Middle frontal gyrus (tissue), 1 donor: Measurements from ENCODE around the gene SLC35F3.
"Not testable (repeated sequence)": the region's sequence is repeated elsewhere in the genome, so short reads cannot be mapped to it uniquely, and the experiment has no call there.

Experiments used
- DNase-seq: peaks from one replicate; pipeline ENCODE4 v3.0.0-alpha.2; 2015; ENCODE audit warnings: low spot score; ENCODE audit errors: extremely low spot score

SLC35F3 gene

GRCh38 chr1:234246638-234247116, 342.2 kb downstream of the SLC35F3 start:
- DNase-seq: no peak

DNA sequence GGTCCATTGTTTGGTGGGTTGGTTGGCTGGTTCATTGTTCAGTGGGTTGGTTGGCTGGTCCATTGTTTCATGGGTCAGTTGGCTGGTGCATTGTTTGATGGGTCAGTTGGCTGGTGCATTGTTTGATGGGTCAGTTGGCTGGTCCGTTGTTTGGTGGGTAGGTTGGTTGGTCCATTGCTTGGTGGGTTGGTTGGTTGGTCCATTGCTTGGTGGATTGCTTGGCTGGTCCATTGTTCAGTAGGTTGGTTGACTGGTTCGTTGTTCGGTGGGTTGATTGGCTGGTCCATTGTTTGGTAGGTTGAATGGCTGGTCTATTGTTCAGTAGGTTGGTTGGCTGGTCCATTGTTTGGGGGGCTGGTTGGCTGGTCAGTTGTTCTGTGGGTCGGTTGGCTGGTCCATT, 343.3 kb downstream of the SLC35F3 start:
- not testable (repeated sequence) for DNase-seq

GRCh38 chr1:234250747-234251146, 346.3 kb downstream of the SLC35F3 start:
- no peak for DNase-seq

DNA sequence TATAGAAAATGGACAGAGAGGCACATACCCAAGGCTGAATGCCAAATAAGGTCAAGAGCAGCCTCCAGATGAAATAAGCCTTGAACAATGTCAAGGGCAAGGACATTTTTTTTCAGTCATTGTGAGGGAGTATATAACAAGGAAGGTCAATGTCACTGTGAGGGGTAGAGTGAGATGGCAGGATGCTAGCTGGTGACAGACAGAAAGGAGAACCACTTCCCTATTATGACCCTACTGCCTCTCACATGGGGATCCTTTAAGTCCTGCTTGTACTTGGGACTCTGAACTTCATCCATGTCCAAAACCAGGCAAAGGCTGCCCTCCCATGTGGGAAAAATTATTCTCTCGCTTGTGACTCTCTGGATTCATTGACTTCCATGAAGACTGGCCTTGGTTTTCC, 349.3 kb downstream of the SLC35F3 start:
- no peak for DNase-seq

- DNase-seq: no peak
Observed at GRCh38 chr1:234256359-234256758, 351.9 kb downstream of the SLC35F3 start.

DNA sequence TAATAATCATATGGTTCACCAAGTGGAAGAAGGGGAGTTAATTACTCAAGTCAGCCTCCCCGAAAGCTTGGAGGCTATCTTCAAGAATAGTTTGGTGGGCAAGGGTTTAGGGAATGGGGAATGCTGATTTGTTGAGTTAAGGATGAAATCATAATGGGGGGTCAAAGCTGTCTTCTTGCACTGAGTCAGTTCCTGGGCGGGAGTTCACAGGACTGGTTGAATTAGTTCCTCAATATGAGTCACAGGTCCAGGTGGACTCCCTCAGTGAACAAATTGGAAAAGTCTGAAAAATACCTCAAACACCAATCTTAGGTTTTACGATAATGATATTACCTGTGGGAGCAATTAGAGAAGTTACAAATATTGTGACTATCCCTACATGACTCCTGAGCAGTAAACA, 353.6 kb downstream of the SLC35F3 start:
- no peak for DNase-seq

DNA sequence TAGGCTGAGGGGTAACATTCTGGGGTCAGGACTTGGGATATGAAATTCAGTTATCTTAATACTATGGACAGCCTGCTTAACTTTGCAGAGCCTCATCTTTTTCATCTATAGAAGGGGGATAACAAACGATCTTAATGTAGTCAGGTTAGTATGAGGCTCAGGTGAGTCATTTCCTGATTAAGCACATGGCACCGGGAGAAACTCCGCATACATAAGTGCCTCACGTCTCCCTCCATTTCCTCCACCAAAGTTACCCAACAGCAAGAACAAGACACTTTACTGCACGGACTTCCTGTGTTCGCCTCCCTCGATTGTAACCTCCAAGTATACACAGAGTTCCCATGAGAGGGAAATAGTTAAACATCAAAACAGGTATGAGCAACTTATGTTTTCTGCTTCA, 356.1 kb downstream of the SLC35F3 start:
- no peak for DNase-seq

DNA sequence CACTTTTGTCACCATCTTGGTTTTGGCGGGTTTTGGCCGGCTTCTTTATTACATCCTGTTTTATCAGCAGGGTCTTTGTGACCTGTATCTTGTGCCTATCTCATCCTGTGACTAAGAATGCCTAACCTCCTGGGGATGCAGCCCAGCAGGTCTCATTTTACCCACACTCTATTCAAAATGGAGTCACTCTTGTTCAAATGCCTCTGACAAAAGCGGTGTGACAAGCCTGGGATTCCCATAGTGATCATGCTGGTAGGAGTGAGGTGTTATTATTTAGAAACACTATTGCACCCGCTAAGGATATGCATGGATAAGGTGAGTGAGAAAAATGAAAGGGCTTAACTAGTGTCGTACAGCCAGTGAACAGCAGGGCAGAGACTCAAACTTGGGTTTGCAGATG, 357.1 kb downstream of the SLC35F3 start:
- DNase-seq: no peak

- no peak for DNase-seq
Observed at GRCh38 chr1:234262007-234262753, 357.7 kb downstream of the SLC35F3 start.

- no peak for DNase-seq
Observed at GRCh38 chr1:234262754-234263105, 358.3 kb downstream of the SLC35F3 start.

GRCh38 chr1:234264832-234265231, 360.4 kb downstream of the SLC35F3 start:
- no peak for DNase-seq

DNA sequence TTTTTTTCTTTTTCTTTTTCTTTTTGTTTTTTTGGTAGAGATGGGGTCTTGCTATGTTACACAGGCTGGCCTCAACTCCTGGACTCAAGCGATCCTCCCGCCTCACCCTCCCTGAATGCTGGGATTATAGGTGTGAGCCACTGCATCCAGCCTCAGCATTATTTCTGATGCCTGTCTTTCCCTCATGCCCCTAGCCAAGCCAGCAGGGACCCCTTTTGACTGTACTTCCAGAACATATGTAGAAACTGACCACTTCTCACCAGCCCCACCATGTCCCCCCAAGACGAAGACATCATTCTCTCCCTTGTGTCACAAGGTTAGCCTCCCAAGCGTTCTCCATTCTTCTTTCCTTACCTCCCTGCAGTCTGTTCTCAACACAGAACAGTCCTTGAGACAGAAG, 360.8 kb downstream of the SLC35F3 start:
- no peak for DNase-seq

DNA sequence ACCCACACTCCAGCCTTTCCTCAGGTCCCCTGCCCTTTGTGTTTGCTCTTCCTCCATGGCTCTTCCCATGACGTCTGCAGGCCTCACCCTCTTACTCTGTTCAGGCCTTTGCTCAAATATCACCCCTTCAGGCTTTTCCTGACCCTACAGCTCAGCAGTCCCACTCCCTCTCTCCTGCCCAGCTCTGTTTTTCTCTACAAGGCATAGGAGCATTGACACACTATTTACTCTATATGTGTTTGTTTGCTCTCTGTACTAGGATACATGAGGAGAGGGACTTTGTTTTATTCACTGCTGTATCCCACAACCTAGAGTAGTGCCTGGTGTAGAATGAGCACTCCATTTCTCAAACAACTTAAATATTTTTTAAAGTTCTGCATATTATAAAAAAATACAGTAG, 361.4 kb downstream of the SLC35F3 start:
- DNase-seq: no peak

DNA sequence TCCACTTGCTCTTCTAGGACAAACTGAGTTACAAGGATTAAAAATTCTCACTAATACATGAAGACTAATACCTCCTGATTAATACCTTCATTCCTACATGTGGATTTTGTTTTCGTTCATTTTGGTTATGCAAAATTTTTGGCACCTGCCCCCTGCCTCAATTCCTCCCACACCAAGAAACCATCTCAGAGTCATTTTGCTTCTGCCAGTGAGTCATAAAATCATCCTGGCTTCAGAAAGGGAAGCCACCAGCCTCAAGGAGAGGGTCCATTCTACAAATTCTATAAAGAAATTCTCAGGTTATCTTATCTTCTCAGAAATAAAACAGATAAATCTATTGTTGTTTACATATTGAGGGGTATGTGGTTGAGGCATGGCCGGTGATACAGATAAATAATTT, 365.6 kb downstream of the SLC35F3 start:
- DNase-seq: no peak

DNA sequence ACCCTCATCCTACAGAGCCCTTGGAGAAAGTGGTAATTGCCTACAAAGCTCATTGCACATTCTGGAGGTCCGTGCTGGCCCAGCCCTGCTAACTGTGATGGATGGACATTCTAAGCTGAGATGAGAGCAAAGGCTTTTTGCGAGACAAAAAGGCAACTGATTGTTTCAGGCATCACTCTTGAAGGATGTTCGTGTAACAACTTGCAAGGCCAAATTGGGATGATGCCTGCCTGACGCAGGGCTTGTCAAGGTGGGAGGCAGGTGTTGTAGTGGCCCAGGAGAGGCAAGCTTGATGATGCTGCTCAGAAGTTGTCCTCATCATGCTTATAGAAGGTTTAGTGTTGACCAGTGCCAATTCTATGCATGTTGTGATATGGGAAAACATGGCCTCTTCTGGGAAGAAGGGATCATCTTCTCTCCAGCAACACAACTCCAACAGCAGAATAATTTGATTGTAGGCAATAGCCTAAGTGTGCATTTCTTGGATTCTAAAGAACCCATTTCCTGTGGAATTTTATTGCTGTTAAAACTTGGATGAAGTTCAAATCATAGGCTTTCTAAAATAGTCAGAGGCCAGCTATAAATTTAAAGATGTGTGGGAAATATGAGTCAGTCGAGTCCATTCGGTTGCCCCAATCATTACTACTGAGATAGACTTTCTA, 366.2 kb downstream of the SLC35F3 start:
- DNase-seq: no peak

DNA sequence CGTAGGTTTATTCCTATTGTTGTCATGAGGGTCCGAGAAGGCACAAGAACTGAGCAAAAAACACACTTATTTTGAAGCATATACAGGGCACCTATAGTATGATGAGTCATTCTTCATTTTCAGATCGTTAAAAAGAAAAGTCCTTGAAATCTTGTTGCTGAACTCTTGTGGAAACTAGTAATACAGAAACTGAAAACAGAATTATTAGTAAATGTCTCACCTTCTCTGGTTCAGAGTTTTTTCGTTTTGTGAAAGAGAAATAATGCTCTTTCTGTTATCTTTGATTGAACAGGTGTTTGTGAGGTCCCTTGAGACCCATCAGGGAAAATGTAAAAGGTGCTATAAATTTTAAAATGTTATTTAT, 366.7 kb downstream of the SLC35F3 start:
- no peak for DNase-seq

- no peak for DNase-seq
Observed at GRCh38 chr1:234272656-234273312, 368.3 kb downstream of the SLC35F3 start.

DNA sequence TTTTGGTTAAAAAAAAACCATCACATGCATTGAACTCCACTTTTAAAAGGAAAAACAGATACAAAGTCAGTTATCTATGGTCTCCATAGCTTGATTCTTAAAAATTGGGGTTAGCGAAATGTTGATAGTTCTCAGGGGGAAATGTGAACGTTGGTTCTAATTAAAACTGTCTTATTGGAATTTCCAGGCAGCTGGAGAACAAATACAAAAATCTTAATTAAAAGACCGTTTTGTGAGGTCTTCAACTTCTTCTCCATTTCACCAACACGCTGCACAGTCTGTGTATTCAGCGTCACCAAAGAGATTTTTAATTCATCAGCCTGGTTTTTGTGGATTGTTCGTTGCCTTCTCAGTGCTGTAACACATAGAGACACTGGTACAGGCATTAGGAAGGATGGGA, 369.5 kb downstream of the SLC35F3 start:
- DNase-seq: no peak

DNA sequence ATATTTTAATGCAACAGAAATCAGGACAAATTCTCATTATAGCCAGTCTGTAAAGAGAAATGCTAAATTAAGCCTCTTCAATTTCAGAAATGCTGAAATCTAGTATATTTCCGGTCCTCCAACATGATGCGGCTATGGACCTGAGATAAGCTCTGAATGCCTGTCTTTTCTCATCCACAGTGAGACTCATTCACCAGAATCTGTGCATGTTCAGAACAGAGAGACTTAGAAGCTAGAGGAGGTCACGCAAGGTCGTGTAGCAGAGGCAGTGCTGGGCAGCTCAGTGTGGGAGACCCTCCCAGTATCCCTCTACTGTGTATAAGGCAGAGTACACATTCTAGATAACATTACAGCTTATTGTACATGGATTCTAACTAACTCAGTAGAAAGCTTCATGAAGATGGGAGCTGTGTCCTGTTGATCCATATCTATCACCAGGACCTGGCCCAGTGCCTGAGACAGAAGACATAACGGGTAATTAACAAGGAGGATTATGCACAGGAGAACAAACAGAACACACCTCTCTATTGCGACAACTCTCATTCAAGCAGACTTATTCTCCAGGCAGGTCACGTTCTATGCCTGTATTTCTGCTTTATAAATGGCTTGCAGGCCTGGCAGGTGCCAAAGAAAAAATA, 371.8 kb downstream of the SLC35F3 start:
- DNase-seq: no peak

DNA sequence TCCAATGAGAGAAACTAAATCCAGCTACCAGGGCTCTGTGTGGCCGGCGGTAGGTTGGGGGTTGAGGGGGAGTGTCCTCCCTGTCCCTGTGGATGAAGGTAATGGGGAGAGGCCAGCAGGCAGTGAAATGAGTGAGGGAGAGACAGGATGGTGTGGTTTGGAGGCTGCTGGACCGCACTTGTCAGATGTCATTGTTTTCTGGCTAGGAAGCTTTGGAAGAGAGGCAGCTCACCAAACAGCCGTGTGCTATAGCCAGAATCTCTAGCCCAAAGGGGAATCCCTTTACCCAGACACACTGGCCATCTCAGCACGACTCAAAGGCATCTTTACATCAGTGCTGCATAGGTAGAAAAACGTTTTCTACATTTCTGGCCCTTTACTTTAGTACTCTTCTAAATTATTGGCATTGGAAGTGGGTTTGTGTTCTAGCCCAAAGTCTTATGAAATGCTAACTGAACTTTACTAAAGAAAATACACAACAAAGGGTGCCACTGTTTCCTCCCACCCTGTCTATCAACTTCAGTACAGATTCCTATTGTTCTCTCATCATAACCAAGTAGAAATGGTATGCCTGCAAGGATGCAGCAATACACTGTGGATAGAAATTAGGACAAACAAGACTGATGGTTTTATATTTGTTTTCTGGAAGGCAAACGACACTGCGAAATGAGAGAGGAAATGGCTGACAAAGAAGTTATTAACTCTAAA, 372.8 kb downstream of the SLC35F3 start:
- DNase-seq: no peak

DNA sequence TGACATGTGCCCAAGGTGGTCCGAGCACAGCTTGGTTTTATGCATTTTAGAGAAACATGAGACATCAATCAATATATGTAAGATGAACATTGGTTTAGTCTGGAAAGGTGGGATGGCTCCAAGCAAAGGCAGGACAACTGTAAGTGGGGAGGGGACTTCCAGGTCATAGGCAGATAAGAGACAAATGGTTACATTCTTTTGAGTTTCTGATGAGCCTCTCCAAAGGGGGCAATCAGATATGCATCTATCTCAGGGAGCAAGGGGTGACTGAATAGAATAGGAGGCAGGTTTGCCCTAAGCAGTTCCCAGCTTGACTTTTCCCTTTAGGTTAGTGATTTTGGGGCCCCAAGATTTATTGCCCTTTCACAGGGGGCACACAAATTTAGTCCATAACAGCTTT, 374.5 kb downstream of the SLC35F3 start:
- no peak for DNase-seq

DNA sequence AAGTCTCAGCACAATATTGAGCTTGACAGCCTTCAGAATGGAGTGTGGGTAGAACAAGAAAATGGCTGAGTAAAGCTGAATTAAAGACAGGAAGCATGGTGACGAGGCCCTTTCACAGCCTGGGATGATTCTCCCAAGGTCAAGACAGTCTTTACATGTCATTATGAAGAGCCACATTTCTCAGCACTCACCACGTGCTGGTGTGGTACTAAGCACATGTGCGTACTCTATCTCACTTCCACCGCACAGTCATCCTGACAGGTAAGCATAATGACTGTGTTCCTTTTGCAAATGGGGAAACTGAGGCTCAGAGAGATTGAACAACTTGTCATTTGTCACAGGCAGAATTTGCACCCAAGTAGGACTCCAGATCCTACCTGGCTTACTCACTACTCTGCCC, 376.0 kb downstream of the SLC35F3 start:
- no peak for DNase-seq
